ENCODE measurements around the gene RHD. TPM values are rescaled to one million over a fixed set of nuclear protein-coding genes. Genes with fewer than 3 reads are reported as not detected.

The RHD gene
- total RNA-seq, result not detected in 2 replicates

DNA sequence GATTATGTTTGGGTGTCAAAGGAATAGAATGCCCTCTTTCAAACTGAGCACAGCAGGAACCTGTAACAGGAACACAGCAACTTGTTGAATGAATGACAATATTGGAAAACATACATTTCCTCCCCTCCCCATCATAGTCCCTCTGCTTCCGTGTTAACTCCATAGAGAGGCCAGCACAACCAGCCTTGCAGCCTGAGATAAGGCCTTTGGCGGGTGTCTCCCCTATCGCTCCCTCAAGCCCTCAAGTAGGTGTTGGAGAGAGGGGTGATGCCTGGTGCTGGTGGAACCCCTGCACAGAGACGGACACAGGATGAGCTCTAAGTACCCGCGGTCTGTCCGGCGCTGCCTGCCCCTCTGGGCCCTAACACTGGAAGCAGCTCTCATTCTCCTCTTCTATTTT lies at the start of gene RHD:
Gene RHD, plus strand, starts transcription at position 272 of the 400 bp plus-strand sequence. Its CDS starts 39 bp downstream, at position 311.

DNA sequence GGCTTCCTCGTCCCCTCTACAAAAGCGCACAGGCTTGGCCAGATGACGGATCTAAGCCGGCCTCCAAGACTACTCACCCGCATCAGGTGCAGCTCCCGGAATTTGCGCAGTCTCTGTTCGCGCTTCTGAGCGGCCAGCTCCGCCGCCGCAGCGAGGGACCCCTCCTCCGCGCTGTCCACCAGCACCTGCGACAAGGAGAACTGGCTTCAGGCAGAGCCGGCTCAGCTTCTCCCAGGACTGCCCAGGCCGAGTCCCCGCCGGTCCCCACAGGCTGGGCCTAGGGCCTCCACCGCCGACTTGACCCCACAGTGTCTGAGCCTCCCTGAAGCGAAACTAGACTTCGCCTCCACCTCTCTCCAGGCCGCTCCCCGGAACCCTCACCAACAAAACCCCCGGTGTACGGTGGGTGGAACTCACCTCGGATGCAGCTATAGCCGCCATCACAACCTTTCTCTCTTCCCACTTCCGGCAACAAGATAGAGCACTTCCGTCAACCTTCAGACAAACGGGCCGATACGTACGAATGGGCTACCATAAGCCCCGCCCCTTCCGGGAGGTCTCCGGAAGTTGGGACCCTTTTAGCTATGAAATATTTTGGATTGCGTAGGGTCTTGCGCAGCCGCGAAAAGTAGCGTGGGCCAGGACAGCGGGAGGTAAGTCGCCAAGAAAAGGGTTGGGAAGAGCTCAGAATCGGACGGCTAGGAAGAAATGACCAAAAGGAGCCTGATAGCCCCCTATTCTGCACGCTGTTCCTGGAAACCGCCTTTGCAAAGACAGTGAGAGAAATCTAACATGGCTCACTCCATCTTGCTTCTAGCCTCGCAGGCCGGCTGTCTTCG lies 40.1 kb upstream of the RHD start, which contains the start of gene SYF2:
Gene SYF2, minus strand, starts transcription at position 476 of the 839 bp plus-strand sequence. Its CDS starts 35 bp downstream, at position 441.

DNA sequence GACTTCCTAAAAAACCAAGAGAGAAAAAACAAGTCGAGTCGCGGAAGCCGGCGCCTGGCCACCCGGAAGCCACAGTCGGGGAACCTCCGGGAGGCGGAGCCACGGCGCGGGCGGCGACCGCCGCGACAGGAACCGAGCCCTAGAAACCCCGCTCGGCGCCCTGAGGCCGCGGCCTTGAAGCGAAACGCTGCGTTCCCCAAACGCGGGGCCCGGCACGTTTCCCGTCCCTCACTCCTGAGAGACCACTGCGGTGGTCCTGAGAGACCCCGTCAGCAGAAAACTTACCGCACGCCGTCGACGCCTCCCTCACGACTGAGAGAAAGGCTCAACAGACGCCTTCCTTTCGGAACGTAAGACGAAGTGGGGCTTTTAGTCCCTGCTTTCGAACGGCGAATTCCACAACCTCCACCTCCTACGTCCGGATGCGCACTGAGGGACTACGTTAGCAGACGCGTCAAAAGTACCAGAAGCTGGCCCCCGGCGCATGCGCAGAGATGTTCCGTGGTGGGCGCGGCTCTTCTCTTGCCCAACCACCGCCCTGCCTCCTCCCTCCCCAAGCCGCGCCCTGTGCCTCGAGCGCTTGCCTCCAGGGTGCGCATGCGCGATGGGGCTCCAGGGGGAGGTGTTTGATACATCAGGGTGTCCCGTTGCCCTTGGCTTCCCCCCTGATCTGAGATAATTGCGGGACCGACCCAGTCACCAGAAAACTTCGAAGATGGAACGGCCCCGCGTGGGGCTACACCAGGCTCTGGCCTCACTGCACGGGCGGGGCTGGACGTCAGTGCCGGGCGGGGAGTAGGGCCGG lies 25.1 kb upstream of the RHD start, which contains the start of gene RSRP1:
Gene RSRP1, minus strand, starts transcription at position 431 of the 805 bp plus-strand sequence. CDS start 491 bp downstream, outside the sequence.

DNA sequence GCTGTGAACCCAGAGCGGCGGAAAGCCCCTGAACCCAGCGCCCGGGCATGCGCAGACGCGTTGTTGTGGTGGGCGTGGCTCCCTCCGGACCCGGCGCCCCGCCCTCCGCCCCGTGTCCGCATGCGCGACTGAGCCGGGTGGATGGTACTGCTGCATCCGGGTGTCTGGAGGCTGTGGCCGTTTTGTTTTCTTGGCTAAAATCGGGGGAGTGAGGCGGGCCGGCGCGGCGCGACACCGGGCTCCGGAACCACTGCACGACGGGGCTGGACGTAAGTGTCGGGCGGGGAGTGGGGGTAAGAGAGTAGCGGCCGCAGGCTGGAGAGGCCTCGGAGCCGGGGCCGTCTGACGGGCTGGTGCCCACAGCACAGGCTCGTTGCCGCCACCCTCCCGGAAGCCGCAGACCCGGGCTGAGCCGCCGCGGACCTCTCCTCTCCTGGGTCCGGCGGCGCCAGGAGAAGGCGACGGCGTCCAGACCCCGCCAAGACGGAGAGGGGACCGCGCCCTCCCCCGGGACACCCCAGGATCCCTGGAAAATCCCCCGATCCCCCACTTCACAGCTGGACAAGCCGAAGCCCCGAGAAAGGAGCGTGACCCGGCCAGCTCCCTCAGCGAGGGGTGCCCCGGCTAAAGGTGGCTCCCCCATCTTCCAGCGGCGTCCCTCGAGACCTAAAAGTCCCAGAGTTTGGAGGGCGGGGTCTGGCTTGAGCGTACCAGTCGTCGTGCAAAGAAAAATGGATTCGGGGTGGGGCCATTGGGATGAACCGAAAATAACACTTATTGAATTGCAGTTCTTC lies 66.1 kb downstream of the RHD start, which contains the start of gene TMEM50A:
Gene TMEM50A, plus strand, starts transcription at position 147 of the 794 bp plus-strand sequence. CDS start 2,153 bp downstream, outside the sequence.

Other genes with a start within 250 kb of the RHD start
- gene SYF2, start 40.0 kb upstream of the RHD start, total RNA-seq, result 35.4 and 38.6 TPM in 2 replicates
- gene RSRP1, start 25.1 kb upstream of the RHD start, total RNA-seq, result 64.3 and 64.7 TPM in 2 replicates
- gene TMEM50A, start 65.8 kb downstream of the RHD start, total RNA-seq, result 95.9 and 124 TPM in 2 replicates
- 0.53 and 0.58 TPM in 2 replicates for gene RHCE, start 148.3 kb downstream of the RHD start, total RNA-seq
- 12.7 and 12.8 TPM in 2 replicates for gene MACO1, start 158.4 kb downstream of the RHD start, total RNA-seq

Data from myometrial cell (primary cell).